CD4-positive, CD25-positive, alpha-beta regulatory T cell (primary cell): ENCODE results near the gene GK. TPM values are rescaled to one million over a fixed set of nuclear protein-coding genes. Genes with fewer than 3 reads are reported as not detected.

Source experiments
- ATAC-seq, 2 donors: fragments of 150-1000 bp; cut with Tn5 transposase; one replicate each; pipeline ENCODE4 v1.10.0; 2021; ENCODE audit warnings: low read depth in 2 of 2, moderate number of reproducible peaks in 2 of 2, moderate library complexity in 1 of 2
- DNase-seq, 3 donors: peaks; one replicate each; pipeline versions ENCODE4 v3.0.0 to v3.0.0-alpha.2; 2012 to 2022; ENCODE audit warnings: mixed read lengths in 1 of 3
- H3K27ac ChIP-seq: one replicate; pipeline ENCODE4 v1.7.0; 2013; ENCODE audit warnings: mild to moderate bottlenecking, low read length; ENCODE audit not compliant: insufficient read depth, poor library complexity, severe bottlenecking
- H3K27me3 ChIP-seq: one replicate; pipeline ENCODE4 v1.7.0; 2013; ENCODE audit warnings: low read length; ENCODE audit not compliant: control insufficient read depth, insufficient read depth
- H3K36me3 ChIP-seq: one replicate; pipeline ENCODE4 v1.7.0; 2013; ENCODE audit warnings: mild to moderate bottlenecking, low read length, moderate library complexity; ENCODE audit not compliant: control insufficient read depth, insufficient read depth
- H3K4me1 ChIP-seq: 2 replicates; pipeline ENCODE4 v1.7.0; 2013; ENCODE audit warnings: mild to moderate bottlenecking, low read length; ENCODE audit not compliant: insufficient read depth, control insufficient read depth, poor library complexity, severe bottlenecking
- H3K4me3 ChIP-seq: one replicate; pipeline ENCODE4 v1.7.0; 2013; ENCODE audit warnings: low read depth, mild to moderate bottlenecking, low read length, moderate library complexity
- H3K9me3 ChIP-seq, 2 experiments: 1 replicate in 1 of 2; 2 replicates in 1 of 2; pipeline ENCODE4 v1.7.0; 2013; ENCODE audit warnings: low read length in 2 of 2, mild to moderate bottlenecking in 1 of 2, moderate library complexity in 1 of 2; ENCODE audit not compliant: control insufficient read depth in 2 of 2
- H3K27ac Mint-ChIP-seq, 3 donors: one replicate each; pipeline ENCODE4 v1.8.0; 2020 to 2022; ENCODE audit warnings: mild to moderate bottlenecking in 3 of 3, mixed read lengths in 3 of 3, moderate library complexity in 2 of 3
- H3K27me3 Mint-ChIP-seq: one replicate; pipeline ENCODE4 v1.8.0; 2022; ENCODE audit warnings: mild to moderate bottlenecking, mixed read lengths
- H3K36me3 Mint-ChIP-seq: one replicate; pipeline ENCODE4 v1.8.0; 2020; ENCODE audit warnings: mixed read lengths
- H3K4me1 Mint-ChIP-seq, 4 donors: one replicate each; pipeline ENCODE4 v1.8.0; 2020 to 2022; ENCODE audit warnings: mixed read lengths in 4 of 4, mild to moderate bottlenecking in 1 of 4
- H3K4me3 Mint-ChIP-seq, 4 donors: one replicate each; pipeline ENCODE4 v1.8.0; 2020 to 2022; ENCODE audit warnings: mild to moderate bottlenecking in 4 of 4, mixed read lengths in 4 of 4, moderate library complexity in 3 of 4
- H3K9me3 Mint-ChIP-seq, 7 donors: one replicate each; pipeline ENCODE4 v1.8.0; 2020 to 2022; ENCODE audit warnings: mixed read lengths in 7 of 7, mild to moderate bottlenecking in 3 of 7, moderate library complexity in 2 of 7
- polyA plus RNA-seq, 4 donors: library from polyadenylated mRNA; unstranded; fragments of 300-500 nt; fragmentation: Illumina TruSeq; gene quantifications; one replicate each; pipeline ENCODE4 v1.2.3, GENCODE V29; 2021
- total RNA-seq: library from RNA; stranded (reverse); gene quantifications from one replicate; pipeline ENCODE4 v1.2.3, GENCODE V29; 2022

GK gene
- 15.3 TPM for total RNA-seq
- polyA plus RNA-seq, result 10 to 100 TPM; 13.7 to 22.3 (median 19.8) TPM

- Histone ChIP-seq H3K4me1 (peaks cover 25% of the 10 kb centered on the region), H3K9me3 (no peaks in the 10 kb centered on the region), H3K4me3 (peak within 1 kb of the TSS; percentile 87), H3K36me3 (no peaks in the 10 kb centered on the region), H3K27me3 (no peaks in the 10 kb centered on the region), H3K27ac (peak within 1 kb of the TSS; percentile 84)
- peak within 1 kb of the TSS; percentile 85 to 96 (median 95) for H3K27ac Mint-ChIP-seq
- peaks cover 18 to 51% (median 35%) of the 10 kb centered on the region in 4 donors for H3K4me1 Mint-ChIP-seq
- no peaks in the 10 kb centered on the region for H3K9me3 Mint-ChIP-seq
- H3K27me3 Mint-ChIP-seq, result no peaks in the 10 kb centered on the region
- DNase-seq (peak in 2 of 3 donors; percentile 9 to 28), ATAC-seq (no peak)
- no peaks in the 10 kb centered on the region for H3K36me3 Mint-ChIP-seq
- H3K4me3 Mint-ChIP-seq, result peak within 1 kb of the TSS; percentile 86 to 99 (median 91)
Measured at GRCh38 chrX:30653415-30654131, at the start of gene GK. Gene GK (plus strand): TSS chrX:30653423. CDS start chrX:30653538, 115 bp downstream.

DNA sequence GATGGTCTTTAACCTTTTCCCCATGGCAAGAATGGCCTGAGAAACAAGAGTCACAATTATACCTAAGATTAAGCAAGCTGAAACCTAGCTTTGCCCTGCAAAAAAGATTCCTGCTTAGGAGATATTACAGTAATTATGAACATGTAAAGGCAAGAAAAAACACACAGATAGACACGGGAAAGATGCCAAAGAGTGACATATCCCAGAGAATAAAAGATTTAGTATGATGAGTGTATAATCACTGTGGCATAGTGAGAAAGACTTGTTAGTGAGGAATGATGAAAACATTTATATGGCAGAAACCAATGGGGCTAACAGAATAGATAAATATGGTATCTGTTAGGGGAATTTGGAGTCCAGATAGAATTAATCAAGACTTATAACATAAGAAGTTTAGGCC, 46.1 kb upstream of the GK start:
- Mint-ChIP-seq H3K4me3 (no peak overlapping the region), H3K27me3 (no peaks in the 10 kb centered on the region), H3K27ac (no peak overlapping the region), H3K36me3 (no peaks in the 10 kb centered on the region), H3K9me3 (peaks cover 0 to 2% (median 0%) of the 10 kb centered on the region in 7 donors), H3K4me1 (no peaks in the 10 kb centered on the region)
- no peaks in the 10 kb centered on the region for H3K36me3 ChIP-seq
- no peak overlapping the region for H3K27ac ChIP-seq
- ATAC-seq (no peak), DNase-seq (no peak)
- no peaks in the 10 kb centered on the region for H3K4me1 ChIP-seq
- H3K4me3 ChIP-seq, result no peak overlapping the region
- H3K9me3 ChIP-seq, result no peaks in the 10 kb centered on the region
- H3K27me3 ChIP-seq, result no peaks in the 10 kb centered on the region

- Histone ChIP-seq H3K4me3 (no peak overlapping the region), H3K9me3 (no peaks in the 10 kb centered on the region), H3K27me3 (no peaks in the 10 kb centered on the region), H3K27ac (no peak overlapping the region), H3K4me1 (no peaks in the 10 kb centered on the region), H3K36me3 (no peaks in the 10 kb centered on the region)
- no peaks in the 10 kb centered on the region for H3K27me3 Mint-ChIP-seq
- H3K4me1 Mint-ChIP-seq, result no peaks in the 10 kb centered on the region
- DNase-seq, result no peak
- no peak for ATAC-seq
- H3K9me3 Mint-ChIP-seq, result no peaks in the 10 kb centered on the region
- no peaks in the 10 kb centered on the region for H3K36me3 Mint-ChIP-seq
- peak overlapping the region in 1 of 4 donors; percentile 84 for H3K4me3 Mint-ChIP-seq
- peak overlapping the region in 1 of 3 donors; percentile 91 for H3K27ac Mint-ChIP-seq
Measured at GRCh38 chrX:30610026-30610425, 43.2 kb upstream of the GK start.

- H3K4me1 ChIP-seq, result no peaks in the 10 kb centered on the region
- ATAC-seq, result no peak
- no peak overlapping the region for H3K27ac ChIP-seq
- H3K4me1 Mint-ChIP-seq, result no peaks in the 10 kb centered on the region
- no peaks in the 10 kb centered on the region for H3K9me3 ChIP-seq
- H3K9me3 Mint-ChIP-seq, result peaks cover 0 to 6% (median 0%) of the 10 kb centered on the region in 7 donors
- H3K36me3 Mint-ChIP-seq, result no peaks in the 10 kb centered on the region
- no peak overlapping the region for H3K4me3 Mint-ChIP-seq
- DNase-seq, result no peak
- H3K36me3 ChIP-seq, result no peaks in the 10 kb centered on the region
- no peak overlapping the region for H3K4me3 ChIP-seq
- no peak overlapping the region for H3K27ac Mint-ChIP-seq
- H3K27me3 ChIP-seq, result no peaks in the 10 kb centered on the region
- peaks cover 8% of the 10 kb centered on the region for H3K27me3 Mint-ChIP-seq
Measured at GRCh38 chrX:30612250-30612655, 41.0 kb upstream of the GK start.

DNA sequence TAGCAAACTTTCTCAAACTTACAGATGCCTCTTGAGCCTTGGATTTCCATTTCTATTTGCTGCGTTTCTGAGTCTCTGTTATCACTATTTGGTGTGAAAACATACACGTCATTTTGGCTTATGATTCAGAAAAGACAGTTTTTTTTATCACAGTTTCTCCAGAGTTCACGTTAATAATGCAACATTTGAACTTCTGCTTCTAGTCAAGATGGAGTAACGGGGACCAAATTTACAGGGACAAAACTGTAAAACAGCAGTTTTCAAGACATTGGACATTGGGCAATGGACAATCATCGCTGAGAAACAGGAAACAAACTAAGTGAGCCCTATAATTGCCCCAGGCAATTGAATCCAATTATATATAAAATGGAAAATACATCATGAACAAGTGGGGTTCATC, 39.5 kb upstream of the GK start:
- H3K27ac Mint-ChIP-seq, result no peak overlapping the region
- no peak for ATAC-seq
- DNase-seq, result no peak
- no peaks in the 10 kb centered on the region for H3K4me1 Mint-ChIP-seq
- H3K4me3 Mint-ChIP-seq, result no peak overlapping the region
- H3K36me3 Mint-ChIP-seq, result no peaks in the 10 kb centered on the region
- no peaks in the 10 kb centered on the region for H3K9me3 ChIP-seq
- H3K9me3 Mint-ChIP-seq, result peaks cover 0 to 6% (median 0%) of the 10 kb centered on the region in 7 donors
- H3K36me3 ChIP-seq, result no peaks in the 10 kb centered on the region
- peaks cover 8% of the 10 kb centered on the region for H3K27me3 Mint-ChIP-seq
- H3K27me3 ChIP-seq, result no peaks in the 10 kb centered on the region
- no peak overlapping the region for H3K27ac ChIP-seq
- H3K4me1 ChIP-seq, result no peaks in the 10 kb centered on the region
- H3K4me3 ChIP-seq, result no peak overlapping the region

GRCh38 chrX:30615229-30615628, 38.0 kb upstream of the GK start:
- H3K36me3 ChIP-seq, result no peaks in the 10 kb centered on the region
- no peaks in the 10 kb centered on the region for H3K27me3 ChIP-seq
- H3K36me3 Mint-ChIP-seq, result no peaks in the 10 kb centered on the region
- H3K4me1 Mint-ChIP-seq, result no peaks in the 10 kb centered on the region
- H3K27me3 Mint-ChIP-seq, result peaks cover 8% of the 10 kb centered on the region
- H3K9me3 ChIP-seq, result no peaks in the 10 kb centered on the region
- H3K4me1 ChIP-seq, result no peaks in the 10 kb centered on the region
- no peak for DNase-seq
- no peak overlapping the region for H3K27ac Mint-ChIP-seq
- no peak overlapping the region for H3K4me3 Mint-ChIP-seq
- H3K27ac ChIP-seq, result no peak overlapping the region
- ATAC-seq, result no peak
- H3K9me3 Mint-ChIP-seq, result peaks cover 0 to 6% (median 0%) of the 10 kb centered on the region in 7 donors
- H3K4me3 ChIP-seq, result no peak overlapping the region

GRCh38 chrX:30618160-30618765, 35.0 kb upstream of the GK start:
- Histone ChIP-seq H3K27me3 (no peaks in the 10 kb centered on the region), H3K27ac (no peak overlapping the region), H3K36me3 (no peaks in the 10 kb centered on the region), H3K9me3 (peaks cover 4 to 7% of the 10 kb centered on the region in 2 experiments), H3K4me3 (no peak overlapping the region), H3K4me1 (no peaks in the 10 kb centered on the region)
- no peak overlapping the region for H3K27ac Mint-ChIP-seq
- no peak for DNase-seq
- no peak for ATAC-seq
- peaks cover 8% of the 10 kb centered on the region for H3K27me3 Mint-ChIP-seq
- H3K9me3 Mint-ChIP-seq, result peaks cover 0 to 17% (median 5%) of the 10 kb centered on the region in 7 donors
- no peak overlapping the region for H3K4me3 Mint-ChIP-seq
- H3K36me3 Mint-ChIP-seq, result no peaks in the 10 kb centered on the region
- H3K4me1 Mint-ChIP-seq, result no peaks in the 10 kb centered on the region

DNA sequence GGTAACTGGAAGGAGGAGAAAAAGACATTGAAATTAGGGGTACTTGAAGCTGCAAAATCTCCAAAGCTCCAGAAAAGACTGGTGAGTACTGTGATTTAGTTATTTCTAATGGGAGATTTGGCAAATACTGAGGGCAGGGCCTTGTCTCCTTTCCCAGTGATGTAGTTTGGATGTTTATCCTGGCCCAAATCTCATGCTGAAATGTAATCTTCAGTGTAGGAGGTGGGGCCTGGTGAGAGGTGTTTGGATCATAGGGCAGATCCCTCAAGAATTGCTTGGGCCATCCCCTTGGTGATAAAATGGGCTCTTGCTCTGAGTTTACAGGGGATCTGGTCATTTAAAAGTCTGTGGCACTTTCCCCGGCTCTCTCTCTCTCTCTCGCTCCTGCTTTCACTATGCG, 33.1 kb upstream of the GK start:
- H3K27ac ChIP-seq, result no peak overlapping the region

More for the DNA sequence above, 33.1 kb upstream of the GK start:
- H3K36me3 ChIP-seq, result no peaks in the 10 kb centered on the region
- no peak overlapping the region for H3K4me3 Mint-ChIP-seq
- no peaks in the 10 kb centered on the region for H3K36me3 Mint-ChIP-seq
- peaks cover 0 to 17% (median 6%) of the 10 kb centered on the region in 7 donors for H3K9me3 Mint-ChIP-seq
- no peaks in the 10 kb centered on the region for H3K4me1 ChIP-seq
- no peaks in the 10 kb centered on the region for H3K4me1 Mint-ChIP-seq
- H3K4me3 ChIP-seq, result no peak overlapping the region
- H3K27me3 ChIP-seq, result no peaks in the 10 kb centered on the region
- no peak overlapping the region for H3K27ac Mint-ChIP-seq
- peaks cover 4 to 7% of the 10 kb centered on the region in 2 experiments for H3K9me3 ChIP-seq
- no peak for ATAC-seq
- H3K27me3 Mint-ChIP-seq, result peaks cover 8% of the 10 kb centered on the region
- DNase-seq, result no peak
